Sigmoid colon (tissue), 7 donors: Measurements from ENCODE around the gene PRUNE2. TPM values are rescaled to one million over a fixed set of nuclear protein-coding genes. Genes with fewer than 3 reads are reported as not detected.
A peak's percentile ranks its signal among the peaks of the same experiment; 100 is the strongest.

ENCODE experiments used
- DNase-seq: peaks from one replicate; pipeline ENCODE4 v3.0.0-alpha.2; 2019
- H3K27ac ChIP-seq, 4 donors: fragments of 200-600 bp; sonication (generic); one replicate each; pipeline ENCODE4 v1.5.1; 2016 to 2019; ENCODE audit warnings: mild to moderate bottlenecking in 1 of 4
- H3K27me3 ChIP-seq, 3 donors: fragments of 200-600 bp; sonication (generic); one replicate each; pipeline ENCODE4 v1.5.1; 2019; ENCODE audit warnings: mild to moderate bottlenecking in 1 of 3
- H3K36me3 ChIP-seq, 4 donors: fragments of 200-600 bp; sonication (generic); one replicate each; pipeline ENCODE4 v1.5.1; 2016 to 2019
- H3K4me1 ChIP-seq, 4 donors: fragments of 200-600 bp; sonication (generic); one replicate each; pipeline ENCODE4 v1.5.1; 2017 to 2019
- H3K4me3 ChIP-seq, 4 donors: fragments of 200-600 bp; sonication (generic); one replicate each; pipeline ENCODE4 v1.5.1; 2017 to 2019; ENCODE audit warnings: mild to moderate bottlenecking in 2 of 4, moderate library complexity in 1 of 4
- H3K9me3 ChIP-seq, 4 donors: fragments of 200-600 bp in 3 of 4; sonication (generic) in 3 of 4; one replicate each; pipeline versions ENCODE4 v1.5.1 to v1.6.1; 2013 to 2019
- CTCF ChIP-seq, 4 experiments: fragments of 450-650 bp in 3 of 4; fragments of 200-600 bp in 1 of 4; IDR thresholded peaks; one replicate each; pipeline ENCODE4 v1.5.1; 2016 to 2019; ENCODE audit warnings: antibody characterized with exemption in 4 of 4, mild to moderate bottlenecking in 3 of 4, moderate library complexity in 2 of 4
- EP300 ChIP-seq, 4 donors: sonication (generic); formaldehyde crosslinking; IDR thresholded peaks; one replicate each; pipeline ENCODE4 v1.6.1; 2017; ENCODE audit warnings: antibody characterized with exemption in 4 of 4
- POLR2A ChIP-seq, 2 donors: fragments of 450-650 bp; IDR thresholded peaks; one replicate each; pipeline ENCODE4 v1.6.1; 2016; ENCODE audit warnings: antibody characterized with exemption in 2 of 2, mild to moderate bottlenecking in 2 of 2, moderate library complexity in 2 of 2
- POLR2AphosphoS5 ChIP-seq, 4 donors: sonication (generic); formaldehyde crosslinking; IDR thresholded peaks; one replicate each; pipeline ENCODE4 v1.6.1; 2017; ENCODE audit warnings: antibody characterized with exemption in 4 of 4
- WGBS, 2 donors: extraction: QIAGEN DNeasy Blood & Tissue Kit; methylation state at CpG; one replicate each; pipeline ENCODE4 v1.1.7; 2013; 5-methylcytosine and 5-hydroxymethylcytosine counted together
- intact Hi-C: fragments of 100-400 bp; cut with DNase I; formaldehyde crosslinking; loops from one replicate; pipeline ENCODE4 v1.15.1; 2023
- polyA plus RNA-seq, 3 donors: library from polyadenylated mRNA; stranded (reverse); fragments of 200-250 nt; gene quantifications; one replicate each; pipeline ENCODE4 v1.2.3, GENCODE V29; 2013
- total RNA-seq, 4 donors: library from RNA; depleted of rRNA; stranded (reverse); fragments of >200 nt; gene quantifications; one replicate each; pipeline ENCODE4 v1.1.0, GENCODE V29; 2016
- donor health status: healthy with polysubstance abuse.
- donor health status: Bipolar disorder and iron deficiency.
- donor health status: healthy.

PRUNE2 gene
- total and polyA plus RNA-seq, 7 donors = 7.4 to 536 (median 440) TPM

GRCh38 chr9:76651119-76651705 is 254.7 kb downstream of the PRUNE2 start:
- intact Hi-C loops = no loop called here
- H3K27me3 ChIP-seq = no peaks in the 10 kb centered on the region
- peak overlapping the region; percentile 27 to 74 (median 34) for H3K27ac ChIP-seq
- peaks cover 0 to 54% (median 43%) of the 10 kb centered on the region in 4 donors for H3K4me1 ChIP-seq
- peaks cover 0 to 57% (median 7%) of the 10 kb centered on the region in 4 donors for H3K36me3 ChIP-seq
- peak overlapping the region in 3 of 4 donors; percentile 19 to 31 (median 23) for H3K4me3 ChIP-seq
- DNase-seq = no peak
- 10 to 17% methylated on average over 4 of the region's 4 CpGs for WGBS, 2 donors
- no peaks in the 10 kb centered on the region for H3K9me3 ChIP-seq
- TF ChIP-seq EP300 (IDR thresholded peaks at IDR 0.05) (no peak), POLR2AphosphoS5 (IDR thresholded peaks at IDR 0.05) (no peak), CTCF (IDR thresholded peaks at IDR 0.05) (no peak), POLR2A (IDR thresholded peaks at IDR 0.05) (no peak)

- no peaks in the 10 kb centered on the region for H3K27me3 ChIP-seq
- intact Hi-C loops = no loop called here
- TF ChIP-seq CTCF (IDR thresholded peaks at IDR 0.05) = no peak
- TF ChIP-seq POLR2AphosphoS5 (IDR thresholded peaks at IDR 0.05) = no peak
- TF ChIP-seq EP300 (IDR thresholded peaks at IDR 0.05) = no peak
- no peak for TF ChIP-seq POLR2A (IDR thresholded peaks at IDR 0.05)
- no peaks in the 10 kb centered on the region for H3K9me3 ChIP-seq
- H3K4me1 ChIP-seq = peaks cover 0 to 50% (median 39%) of the 10 kb centered on the region in 4 donors
- H3K36me3 ChIP-seq = peaks cover 0 to 57% (median 7%) of the 10 kb centered on the region in 4 donors
- H3K27ac ChIP-seq = peak overlapping the region; percentile 27 to 74 (median 34)
- H3K4me3 ChIP-seq = peak overlapping the region in 2 of 4 donors; percentile 23 to 31
- WGBS, 2 donors = 10 to 35% methylated on average over 2 of the region's 2 CpGs
- no peak for DNase-seq
Measured at GRCh38 chr9:76650692-76651091, 255.2 kb downstream of the PRUNE2 start.

GRCh38 chr9:76649894-76650293 is 256.0 kb downstream of the PRUNE2 start:
- no peak overlapping the region for H3K4me3 ChIP-seq
- intact Hi-C loops = no loop called here
- H3K36me3 ChIP-seq = peaks cover 0 to 58% (median 9%) of the 10 kb centered on the region in 4 donors
- no peak for DNase-seq
- no peaks in the 10 kb centered on the region for H3K9me3 ChIP-seq
- peaks cover 0 to 42% (median 31%) of the 10 kb centered on the region in 4 donors for H3K4me1 ChIP-seq
- no peak overlapping the region for H3K27ac ChIP-seq
- no peak for TF ChIP-seq POLR2A (IDR thresholded peaks at IDR 0.05)
- TF ChIP-seq EP300 (IDR thresholded peaks at IDR 0.05) = no peak
- no peak for TF ChIP-seq CTCF (IDR thresholded peaks at IDR 0.05)
- no peak for TF ChIP-seq POLR2AphosphoS5 (IDR thresholded peaks at IDR 0.05)
- WGBS, 2 donors = 97 to 100% methylated on average over 2 of the region's 2 CpGs
- no peaks in the 10 kb centered on the region for H3K27me3 ChIP-seq

GRCh38 chr9:76646249-76646648 is 259.7 kb downstream of the PRUNE2 start:
- Histone ChIP-seq H3K27ac (no peak overlapping the region), H3K4me1 (peaks cover 0 to 18% (median 10%) of the 10 kb centered on the region in 4 donors), H3K9me3 (no peaks in the 10 kb centered on the region), H3K36me3 (peaks cover 4 to 67% (median 32%) of the 10 kb centered on the region in 4 donors), H3K4me3 (no peak overlapping the region), H3K27me3 (no peaks in the 10 kb centered on the region)
- intact Hi-C loops = no loop called here
- 19 to 64% methylated on average over 4 of the region's 4 CpGs for WGBS, 2 donors
- DNase-seq = no peak
- no peak for TF ChIP-seq CTCF (IDR thresholded peaks at IDR 0.05)
- TF ChIP-seq POLR2AphosphoS5 (IDR thresholded peaks at IDR 0.05) = peak in 1 of 4 donors; percentile 13
- TF ChIP-seq EP300 (IDR thresholded peaks at IDR 0.05) = no peak
- no peak for TF ChIP-seq POLR2A (IDR thresholded peaks at IDR 0.05)
